ENCODE data around the gene ATN1. TPM values are rescaled to one million over a fixed set of nuclear protein-coding genes. Genes with fewer than 3 reads are reported as not detected.

ATN1 gene
- total RNA-seq, 2 donors from 2014 or later, result 93.0 to 129 TPM

GRCh38 chr12:6915789-6916285 lies 11.9 kb upstream of the ATN1 start:
- WGBS, result 79% methylated on average over 14 of the region's 14 CpGs
- Histone ChIP-seq H3K27ac (no peak overlapping the region), H3K27me3 (replicated peaks; ENCODE audit: insufficient read depth) (no peaks in the 10 kb centered on the region), H3K4me3 (no peak overlapping the region), H3K36me3 (no peaks in the 10 kb centered on the region), H3K9me3 (no peaks in the 10 kb centered on the region), H3K4me1 (replicated peaks) (no peaks in the 10 kb centered on the region)
- TF ChIP-seq POLR2A (IDR thresholded peaks at IDR 0.05), result no peak
- TF ChIP-seq POLR2AphosphoS5 (IDR thresholded peaks at IDR 0.05), result no peak
- no peak for TF ChIP-seq CTCF (IDR thresholded peaks at IDR 0.05)
- no peak for DNase-seq (ENCODE audit: low spot score)
- intact Hi-C loops (cut with DNase I), result no loop called here

DNA sequence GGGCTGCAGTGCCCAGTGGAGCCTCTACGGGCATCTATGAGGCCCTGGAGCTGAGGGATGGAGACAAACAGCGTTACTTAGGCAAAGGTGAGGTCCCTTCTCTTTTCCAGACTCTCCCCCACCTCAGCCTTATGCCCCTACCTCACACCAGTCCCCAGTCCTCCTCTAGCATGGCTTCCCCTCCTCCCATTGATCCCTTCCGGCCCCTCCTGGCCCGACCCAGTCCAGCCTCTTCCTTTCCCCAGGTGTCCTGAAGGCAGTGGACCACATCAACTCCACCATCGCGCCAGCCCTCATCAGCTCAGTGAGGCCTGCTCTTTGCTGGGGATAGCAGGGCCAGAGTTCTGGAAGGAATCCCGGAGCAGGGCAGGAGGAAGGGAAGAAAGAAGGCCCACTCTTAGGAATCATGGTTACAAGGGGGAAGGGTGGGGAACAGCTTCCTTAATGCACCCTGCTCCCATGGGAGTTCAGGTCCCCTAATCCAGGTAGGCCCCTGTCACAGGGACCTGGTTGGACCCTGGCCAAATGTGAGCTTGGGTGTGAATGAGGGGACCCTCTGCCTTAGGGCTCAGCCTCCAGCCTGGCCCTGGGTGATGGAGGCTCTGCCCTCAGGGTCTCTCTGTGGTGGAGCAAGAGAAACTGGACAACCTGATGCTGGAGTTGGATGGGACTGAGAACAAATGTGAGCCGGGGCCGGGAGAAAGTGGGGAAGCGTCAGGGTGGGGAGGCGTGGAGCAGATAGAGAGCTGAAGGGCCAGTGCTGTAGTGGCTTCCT lies 11.1 kb upstream of the ATN1 start:
- DNase-seq (ENCODE audit: low spot score), result no peak
- H3K36me3 ChIP-seq, result no peaks in the 10 kb centered on the region
- TF ChIP-seq CTCF (IDR thresholded peaks at IDR 0.05), result no peak
- TF ChIP-seq POLR2A (IDR thresholded peaks at IDR 0.05), result no peak
- TF ChIP-seq POLR2AphosphoS5 (IDR thresholded peaks at IDR 0.05), result no peak
- H3K27ac ChIP-seq, result no peak overlapping the region
- intact Hi-C loops (cut with DNase I), result no loop called here
- H3K4me3 ChIP-seq, result no peak overlapping the region
- H3K27me3 ChIP-seq (replicated peaks; ENCODE audit: insufficient read depth), result no peaks in the 10 kb centered on the region
- 92% methylated on average over 11 of the region's 11 CpGs for WGBS
- no peaks in the 10 kb centered on the region for H3K9me3 ChIP-seq
- H3K4me1 ChIP-seq (replicated peaks), result no peaks in the 10 kb centered on the region

GRCh38 chr12:6917491-6918231 lies 10.1 kb upstream of the ATN1 start:
- intact Hi-C loops (cut with DNase I), result no loop called here
- no peak for TF ChIP-seq POLR2A (IDR thresholded peaks at IDR 0.05)
- TF ChIP-seq POLR2AphosphoS5 (IDR thresholded peaks at IDR 0.05), result no peak
- no peak for TF ChIP-seq CTCF (IDR thresholded peaks at IDR 0.05)
- H3K9me3 ChIP-seq, result no peaks in the 10 kb centered on the region
- H3K4me1 ChIP-seq (replicated peaks), result no peaks in the 10 kb centered on the region
- DNase-seq (ENCODE audit: low spot score), result no peak
- no peak overlapping the region for H3K4me3 ChIP-seq
- no peak overlapping the region for H3K27ac ChIP-seq
- H3K27me3 ChIP-seq (replicated peaks; ENCODE audit: insufficient read depth), result no peaks in the 10 kb centered on the region
- 89% methylated on average over 14 of the region's 14 CpGs for WGBS
- no peaks in the 10 kb centered on the region for H3K36me3 ChIP-seq

DNA sequence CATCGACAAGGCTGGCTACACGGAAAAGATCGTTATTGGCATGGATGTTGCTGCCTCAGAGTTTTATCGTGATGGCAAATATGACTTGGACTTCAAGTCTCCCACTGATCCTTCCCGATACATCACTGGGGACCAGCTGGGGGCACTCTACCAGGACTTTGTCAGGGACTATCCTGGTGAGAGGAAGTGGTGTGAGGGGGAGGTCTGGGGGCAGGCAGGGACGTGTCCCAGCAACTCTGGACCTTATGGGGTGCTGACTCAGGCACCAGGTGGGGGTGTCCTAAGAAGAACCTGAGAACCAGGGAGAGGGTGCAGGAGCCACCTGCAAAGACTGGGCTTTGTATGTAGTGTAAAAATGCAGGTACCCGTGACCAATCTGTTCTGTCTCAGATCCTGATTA lies 8.2 kb upstream of the ATN1 start:
- Histone ChIP-seq H3K4me3 (no peak overlapping the region), H3K9me3 (no peaks in the 10 kb centered on the region), H3K36me3 (no peaks in the 10 kb centered on the region), H3K27me3 (replicated peaks; ENCODE audit: insufficient read depth) (no peaks in the 10 kb centered on the region), H3K4me1 (replicated peaks) (peaks cover 3% of the 10 kb centered on the region), H3K27ac (no peak overlapping the region)
- 57% methylated on average over 7 of the region's 7 CpGs for WGBS
- intact Hi-C loops (cut with DNase I), result no loop called here
- TF ChIP-seq POLR2A (IDR thresholded peaks at IDR 0.05), result no peak
- no peak for TF ChIP-seq POLR2AphosphoS5 (IDR thresholded peaks at IDR 0.05)
- TF ChIP-seq CTCF (IDR thresholded peaks at IDR 0.05), result no peak
- no peak for DNase-seq (ENCODE audit: low spot score)

All from prostate gland (tissue), 2 donors.